GM19193 (cell line): ENCODE data around the gene CREB3L1.

Experiments used
- POLR2A ChIP-seq: IDR thresholded peaks from 4 replicates; pipeline ENCODE4 v1.6.1; 2011; ENCODE audit not compliant: insufficient read depth, insufficient read length; ENCODE audit errors: extremely low read depth

Gene CREB3L1

GRCh38 chr11:46242952-46243795, 34.3 kb upstream of the CREB3L1 start:
- TF ChIP-seq POLR2A, result peak; percentile 82

GRCh38 chr11:46243796-46244109, 33.7 kb upstream of the CREB3L1 start:
- TF ChIP-seq POLR2A, result no peak

- no peak for TF ChIP-seq POLR2A
These were observed 30.9 kb upstream of the CREB3L1 start for GRCh38 chr11:46246521-46246920.

- no peak for TF ChIP-seq POLR2A
These were observed 30.4 kb upstream of the CREB3L1 start for GRCh38 chr11:46247090-46247489.

- TF ChIP-seq POLR2A, result no peak
These were observed 29.8 kb upstream of the CREB3L1 start for GRCh38 chr11:46247659-46248058.

- no peak for TF ChIP-seq POLR2A
These were observed 29.0 kb upstream of the CREB3L1 start for GRCh38 chr11:46248289-46249102.

- TF ChIP-seq POLR2A, result no peak
These were observed 28.1 kb upstream of the CREB3L1 start for GRCh38 chr11:46249103-46249937.

- no peak for TF ChIP-seq POLR2A
These were observed 27.3 kb upstream of the CREB3L1 start for GRCh38 chr11:46249938-46250744.

- TF ChIP-seq POLR2A, result no peak
These were observed 26.8 kb upstream of the CREB3L1 start for GRCh38 chr11:46250745-46251052.

- TF ChIP-seq POLR2A, result no peak
These were observed 25.5 kb upstream of the CREB3L1 start for GRCh38 chr11:46251954-46252353.

- TF ChIP-seq POLR2A, result no peak
These were observed 25.0 kb upstream of the CREB3L1 start for GRCh38 chr11:46252373-46252914.

GRCh38 chr11:46253258-46254132, 24.0 kb upstream of the CREB3L1 start:
- no peak for TF ChIP-seq POLR2A

GRCh38 chr11:46254133-46254491, 23.4 kb upstream of the CREB3L1 start:
- no peak for TF ChIP-seq POLR2A
